Measurements from ENCODE around the gene LY6G6F.

LY6G6F gene

DNA sequence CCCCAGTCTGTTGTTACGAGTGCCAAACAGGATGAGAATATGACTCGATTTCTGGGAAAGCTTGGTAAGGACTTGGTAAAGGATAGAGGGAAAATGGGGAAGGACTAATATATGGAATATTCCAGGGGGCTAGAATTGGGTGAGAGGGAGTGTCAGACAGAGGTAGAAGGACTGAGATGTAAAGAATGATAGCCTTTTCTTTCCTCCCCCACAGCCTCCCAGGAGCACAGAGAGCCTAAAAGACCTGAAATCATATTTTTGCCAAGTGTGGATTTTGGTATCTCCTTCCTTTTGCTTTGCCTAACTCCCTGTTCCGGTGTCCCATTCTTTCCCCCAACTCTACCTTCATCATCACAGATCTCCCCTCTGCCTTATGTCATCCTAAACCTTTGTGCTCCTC lies 36.2 kb downstream of the LY6G6F start:
- no peak for DNase-seq

DNA sequence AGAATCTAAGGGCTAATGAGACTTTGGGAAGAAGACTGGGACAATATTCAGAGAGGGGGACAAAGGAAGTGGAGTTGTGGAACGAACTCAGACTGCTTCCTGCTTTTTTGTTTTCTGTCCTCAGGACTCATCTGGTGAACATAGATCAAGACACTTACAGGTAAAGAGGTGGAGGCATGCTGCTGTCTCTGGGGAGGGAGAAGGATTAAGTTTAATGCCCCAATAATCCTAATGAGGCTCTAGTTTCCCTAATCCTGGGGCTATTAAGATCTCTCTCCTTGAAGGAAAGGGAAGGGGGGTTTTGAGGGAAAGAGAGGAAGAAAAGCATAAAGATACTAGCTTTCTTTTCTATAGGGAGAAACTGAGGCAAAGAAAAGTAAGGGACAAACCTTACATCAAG lies 37.8 kb downstream of the LY6G6F start:
- no peak for DNase-seq

DNA sequence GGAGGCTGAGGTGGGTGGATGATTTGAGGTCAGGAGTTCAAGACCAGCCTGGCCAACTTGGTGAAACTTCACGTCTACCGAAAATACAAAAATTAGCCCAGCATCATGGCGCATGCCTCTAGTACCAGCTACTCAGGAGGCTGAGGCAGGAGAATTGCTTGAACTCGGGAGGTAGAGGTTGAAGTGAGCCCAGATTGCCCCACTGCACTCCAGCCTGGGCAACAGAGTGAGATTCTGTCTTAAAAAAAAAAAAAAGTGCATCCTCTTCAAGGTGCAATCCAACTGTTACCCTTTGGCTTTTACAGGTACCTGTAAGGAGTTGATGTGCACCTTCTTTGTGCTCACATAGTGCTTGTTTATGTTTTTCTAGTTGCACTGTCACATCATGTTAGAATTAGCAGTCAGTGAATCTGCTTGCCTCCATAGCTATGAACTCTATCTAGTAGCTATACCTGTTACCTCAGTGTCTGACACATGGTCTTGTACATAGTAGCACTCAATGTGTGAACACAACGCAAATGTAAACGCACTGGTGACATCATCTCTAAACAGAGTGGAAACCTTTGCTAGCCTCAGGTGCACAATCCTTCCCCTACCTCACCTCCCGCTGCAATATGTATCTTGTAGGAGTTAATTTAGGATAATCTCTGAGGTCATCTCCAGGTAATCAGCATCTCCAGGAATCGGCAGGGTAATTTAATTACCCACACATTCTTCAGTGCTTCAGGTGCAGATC lies 42.8 kb downstream of the LY6G6F start:
- no peak for DNase-seq

DNA sequence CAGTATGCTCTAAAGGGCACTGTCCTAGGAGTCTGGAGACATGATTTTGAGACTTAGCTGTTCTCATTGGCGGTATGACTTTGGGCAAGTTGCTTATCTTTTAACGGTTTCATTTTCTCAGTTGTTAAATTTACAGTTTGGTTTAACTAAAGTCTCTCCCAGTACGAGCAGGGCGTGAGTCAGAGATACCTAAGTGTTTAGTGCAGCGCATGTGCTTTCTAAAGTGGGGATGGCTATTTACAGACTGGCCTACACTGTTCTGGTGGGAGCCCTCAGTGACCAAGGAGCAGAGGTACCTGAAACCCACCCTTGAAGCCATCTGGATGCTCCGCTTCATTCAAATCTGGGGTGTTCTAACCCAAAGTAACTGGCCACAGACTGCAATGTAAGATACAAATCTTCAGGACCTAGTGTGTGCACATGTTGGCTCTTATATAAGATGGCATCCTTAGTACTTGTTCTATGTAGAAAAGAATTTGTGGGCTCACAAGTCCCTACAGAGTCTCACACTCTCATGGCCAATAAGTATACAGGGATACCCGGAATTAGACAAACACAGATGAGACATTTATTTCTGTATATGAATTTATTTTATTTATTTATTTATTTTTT lies 43.9 kb downstream of the LY6G6F start:
- no peak for DNase-seq

DNA sequence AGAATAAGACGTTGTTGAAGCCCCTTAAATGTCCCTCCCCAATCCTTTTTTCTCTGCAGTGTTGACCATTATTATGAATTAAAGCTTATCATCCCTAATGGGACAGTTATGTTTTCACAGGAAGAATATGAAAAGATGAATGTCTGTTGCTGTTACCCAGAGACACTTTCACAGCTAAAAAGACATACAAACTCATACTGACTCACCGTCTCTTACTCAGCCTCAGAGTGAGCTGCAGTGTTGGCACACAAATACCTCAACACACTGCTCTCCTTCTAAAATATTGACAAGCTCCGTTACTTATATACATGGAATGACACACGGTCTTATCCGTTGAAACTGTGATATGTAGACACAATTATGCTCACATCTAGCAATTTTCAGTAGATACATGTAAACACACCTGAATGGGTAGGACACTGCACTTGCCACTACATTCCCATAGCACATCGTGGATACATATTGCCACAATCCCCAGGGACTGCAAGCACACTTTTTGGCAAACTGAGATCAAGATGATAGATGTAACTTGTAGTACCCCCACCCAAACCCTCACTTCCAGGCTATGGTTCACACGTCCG lies 46.2 kb downstream of the LY6G6F start:
- no peak for DNase-seq

DNA sequence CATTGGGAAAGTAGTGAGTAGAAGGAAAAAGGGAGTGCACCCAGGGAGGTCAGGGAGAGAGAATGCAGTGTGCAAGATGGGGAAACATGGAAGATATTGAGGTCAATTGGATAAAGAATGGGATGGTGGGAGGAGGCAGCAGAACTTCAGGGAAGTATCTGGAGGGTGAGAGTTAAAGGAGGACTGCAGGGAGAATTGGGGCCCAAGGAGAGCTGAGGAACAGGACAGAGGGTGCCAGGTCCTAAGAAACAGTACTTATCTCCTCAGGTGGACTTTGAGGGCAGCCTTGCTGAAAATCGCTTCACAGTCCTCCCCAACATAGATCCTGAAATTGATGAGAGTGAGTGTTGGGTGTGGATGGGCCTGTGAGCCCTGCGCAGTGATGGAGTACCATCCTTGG lies 51.6 kb downstream of the LY6G6F start:
- no peak for DNase-seq
